SU-DHL-6 (cell line): Measurements from ENCODE around the gene BMP4.

Experiments
- CTCF ChIP-seq: fragments of 200-600 bp; sonication (generic); IDR thresholded peaks from one replicate; pipeline ENCODE4 v1.5.1; 2017; ENCODE audit warnings: antibody characterized with exemption, mild to moderate bottlenecking, low read length, moderate library complexity; ENCODE audit not compliant: insufficient read depth, poor library complexity, severe bottlenecking
- EZH2phosphoT487 ChIP-seq: fragments of 200-600 bp; sonication (generic), shearing (Covaris generic); conservative IDR thresholded peaks from 2 replicates; pipeline ENCODE4 v1.6.1; 2018; ENCODE audit warnings: mild to moderate bottlenecking, antibody characterized with exemption, low read length, moderate library complexity, mixed read lengths

- no peak for TF ChIP-seq CTCF
- TF ChIP-seq EZH2phosphoT487 = no peak
Measured at GRCh38 chr14:53925201-53925766, 31.3 kb downstream of the BMP4 start.
